ENCODE results near the gene SLC16A14.
"Not testable (repeated sequence)": the region's sequence is repeated elsewhere in the genome, so short reads cannot be mapped to it uniquely, and the experiment has no call there.

SLC16A14 gene

GRCh38 chr2:230068651-230069055 is at the start of gene SLC16A14:
TSS of gene SLC16A14 (minus strand) at chr2:230068924. CDS start at chr2:230059352, 9,572 bp downstream.
- H3K27me3 ChIP-seq (ENCODE audit: insufficient read depth, low read length, poor library complexity, severe bottlenecking), result peaks cover 5% of the 10 kb centered on the region
- no peaks in the 10 kb centered on the region for H3K9me3 ChIP-seq (ENCODE audit: insufficient read depth, low read depth, low read length)
- no peaks in the 10 kb centered on the region for H3K9me2 ChIP-seq (replicated peaks; ENCODE audit: low read depth, low read length)
- H2AFZ ChIP-seq (ENCODE audit: low read length), result peak within 1 kb of the TSS; percentile 90
- no peaks in the 10 kb centered on the region for H3F3A ChIP-seq (ENCODE audit: low read depth)
- peaks cover 8% of the 10 kb centered on the region for H3K4me1 ChIP-seq (ENCODE audit: insufficient read depth, low read length, poor library complexity, severe bottlenecking)
- H3K36me3 ChIP-seq (ENCODE audit: insufficient read depth, low read length), result no peaks in the 10 kb centered on the region
- H3K4me2 ChIP-seq (ENCODE audit: low read depth, low read length, poor library complexity, severe bottlenecking), result peak within 1 kb of the TSS; percentile 98
- no peaks in the 10 kb centered on the region for H3K79me2 ChIP-seq (ENCODE audit: insufficient read depth, low read length)
- peak within 1 kb of the TSS; percentile 79 for H3K4me3 ChIP-seq (ENCODE audit: low read length, poor library complexity, severe bottlenecking)
- TF ChIP-seq EZH2phosphoT487 (IDR thresholded peaks at IDR 0.05; ENCODE audit: borderline replicate concordance) (no peak), CTCF (conservative IDR thresholded peaks at IDR 0.05; ENCODE audit: low read length) (peak; percentile 39)
- H4K20me1 ChIP-seq (ENCODE audit: insufficient read depth, low read length, poor library complexity, severe bottlenecking), result no peaks in the 10 kb centered on the region
- peak within 1 kb of the TSS; percentile 58 for H3K9ac ChIP-seq (ENCODE audit: low read depth, low read length, poor library complexity, severe bottlenecking)

GRCh38 chr2:230106771-230107170 is 38.0 kb upstream of the SLC16A14 start:
- H3K36me3 ChIP-seq (ENCODE audit: insufficient read depth, low read length), result no peaks in the 10 kb centered on the region
- no peak overlapping the region for H3K9ac ChIP-seq (ENCODE audit: low read depth, low read length, poor library complexity, severe bottlenecking)
- no peaks in the 10 kb centered on the region; the same call in 1 of the 2 replicates for H3K9me3 ChIP-seq (ENCODE audit: insufficient read depth, low read depth, low read length)
- H3K4me1 ChIP-seq (ENCODE audit: insufficient read depth, low read length, poor library complexity, severe bottlenecking), result no peaks in the 10 kb centered on the region
- no peaks in the 10 kb centered on the region for H3F3A ChIP-seq (ENCODE audit: low read depth)
- H3K9me2 ChIP-seq (replicated peaks; ENCODE audit: low read depth, low read length), result no peaks in the 10 kb centered on the region
- no peaks in the 10 kb centered on the region for H4K20me1 ChIP-seq (ENCODE audit: insufficient read depth, low read length, poor library complexity, severe bottlenecking)
- no peak overlapping the region for H3K4me3 ChIP-seq (ENCODE audit: low read length, poor library complexity, severe bottlenecking)
- TF ChIP-seq EZH2phosphoT487 (IDR thresholded peaks at IDR 0.05; ENCODE audit: borderline replicate concordance), result no peak
- TF ChIP-seq CTCF (conservative IDR thresholded peaks at IDR 0.05; ENCODE audit: low read length), result no peak
- no peaks in the 10 kb centered on the region for H3K79me2 ChIP-seq (ENCODE audit: insufficient read depth, low read length)
- H3K4me2 ChIP-seq (ENCODE audit: low read depth, low read length, poor library complexity, severe bottlenecking), result no peak overlapping the region
- H2AFZ ChIP-seq (ENCODE audit: low read length), result no peak overlapping the region
- H3K27me3 ChIP-seq (ENCODE audit: insufficient read depth, low read length, poor library complexity, severe bottlenecking), result no peaks in the 10 kb centered on the region

- not testable (repeated sequence) for H3K4me1 ChIP-seq (ENCODE audit: insufficient read depth, low read length, poor library complexity, severe bottlenecking); H3K36me3 ChIP-seq (ENCODE audit: insufficient read depth, low read length); H3K79me2 ChIP-seq (ENCODE audit: insufficient read depth, low read length); H3K4me2 ChIP-seq (ENCODE audit: low read depth, low read length, poor library complexity, severe bottlenecking); H3K27me3 ChIP-seq (ENCODE audit: insufficient read depth, low read length, poor library complexity, severe bottlenecking); H3F3A ChIP-seq (ENCODE audit: low read depth); H3K9ac ChIP-seq (ENCODE audit: low read depth, low read length, poor library complexity, severe bottlenecking); H2AFZ ChIP-seq (ENCODE audit: low read length); H4K20me1 ChIP-seq (ENCODE audit: insufficient read depth, low read length, poor library complexity, severe bottlenecking); H3K9me3 ChIP-seq (ENCODE audit: insufficient read depth, low read depth, low read length); H3K9me2 ChIP-seq (replicated peaks; ENCODE audit: low read depth, low read length); H3K4me3 ChIP-seq (ENCODE audit: low read length, poor library complexity, severe bottlenecking)
These were observed 33.2 kb upstream of the SLC16A14 start for GRCh38 chr2:230101967-230102366.

GRCh38 chr2:230097841-230098240 is 29.1 kb upstream of the SLC16A14 start:
- H2AFZ ChIP-seq (ENCODE audit: low read length), result no peak overlapping the region
- H3K9me3 ChIP-seq (ENCODE audit: insufficient read depth, low read depth, low read length), result 0 out of 2 replicates have a peak, but pooled peaks cover 2% of the 10 kb centered on the region
- no peaks in the 10 kb centered on the region for H3K36me3 ChIP-seq (ENCODE audit: insufficient read depth, low read length)
- TF ChIP-seq CTCF (conservative IDR thresholded peaks at IDR 0.05; ENCODE audit: low read length), result no peak
- TF ChIP-seq EZH2phosphoT487 (IDR thresholded peaks at IDR 0.05; ENCODE audit: borderline replicate concordance), result no peak
- H3K9ac ChIP-seq (ENCODE audit: low read depth, low read length, poor library complexity, severe bottlenecking), result no peak overlapping the region
- no peak overlapping the region for H3K4me2 ChIP-seq (ENCODE audit: low read depth, low read length, poor library complexity, severe bottlenecking)
- H3K79me2 ChIP-seq (ENCODE audit: insufficient read depth, low read length), result no peaks in the 10 kb centered on the region
- no peak overlapping the region for H3K4me3 ChIP-seq (ENCODE audit: low read length, poor library complexity, severe bottlenecking)
- peaks cover 4% of the 10 kb centered on the region for H3K27me3 ChIP-seq (ENCODE audit: insufficient read depth, low read length, poor library complexity, severe bottlenecking)
- no peaks in the 10 kb centered on the region for H3K9me2 ChIP-seq (replicated peaks; ENCODE audit: low read depth, low read length)
- no peaks in the 10 kb centered on the region for H3F3A ChIP-seq (ENCODE audit: low read depth)
- no peaks in the 10 kb centered on the region for H3K4me1 ChIP-seq (ENCODE audit: insufficient read depth, low read length, poor library complexity, severe bottlenecking)
- H4K20me1 ChIP-seq (ENCODE audit: insufficient read depth, low read length, poor library complexity, severe bottlenecking), result no peaks in the 10 kb centered on the region
